NCI-H226 (cell line): Measurements from ENCODE around the gene NUP133.
"Not testable (repeated sequence)": the region's sequence is repeated elsewhere in the genome, so short reads cannot be mapped to it uniquely, and the experiment has no call there.

Experiments used
- DNase-seq: peaks from one replicate; pipeline ENCODE4 v3.0.0-alpha.2; 2015

Gene NUP133

GRCh38 chr1:229411434-229412055 is 96.6 kb downstream of the NUP133 start:
- DNase-seq, result no peak

- peak; percentile 60 for DNase-seq
These were observed 97.3 kb downstream of the NUP133 start for GRCh38 chr1:229410692-229411433.

GRCh38 chr1:229410370-229410691 is 97.8 kb downstream of the NUP133 start:
- no peak for DNase-seq

GRCh38 chr1:229409616-229410369 is 98.3 kb downstream of the NUP133 start:
- no peak for DNase-seq

GRCh38 chr1:229408458-229409037 is 99.6 kb downstream of the NUP133 start:
- DNase-seq, result no peak

GRCh38 chr1:229407206-229408026 is 100.7 kb downstream of the NUP133 start:
- no peak for DNase-seq

GRCh38 chr1:229406798-229407197 is 101.3 kb downstream of the NUP133 start:
- DNase-seq, result no peak

GRCh38 chr1:229403573-229403972 is 104.6 kb downstream of the NUP133 start:
- no peak for DNase-seq

- no peak for DNase-seq
These were observed 105.1 kb downstream of the NUP133 start for GRCh38 chr1:229402993-229403392.

GRCh38 chr1:229402329-229402728 is 105.8 kb downstream of the NUP133 start:
- DNase-seq, result not testable (repeated sequence)

- DNase-seq, result no peak
These were observed 110.4 kb downstream of the NUP133 start for GRCh38 chr1:229397762-229398161.

GRCh38 chr1:229396585-229397206 is 111.4 kb downstream of the NUP133 start:
- DNase-seq, result no peak

GRCh38 chr1:229394517-229394916 is 113.6 kb downstream of the NUP133 start:
- DNase-seq, result not testable (repeated sequence)

- DNase-seq, result no peak
These were observed 115.2 kb downstream of the NUP133 start for GRCh38 chr1:229392936-229393335.
